WERI-Rb-1 (cell line): ENCODE measurements around the gene ABHD17A.

ENCODE experiments used
- DNase-seq: peaks from one replicate; pipeline ENCODE4 v3.0.0-alpha.2; 2020
- H3K27ac ChIP-seq: fragments of 250-450 bp; sonication (Bioruptor Pico); 2 replicates; pipeline ENCODE4 v1.5.1; 2020; ENCODE audit warnings: mild to moderate bottlenecking, moderate library complexity
- H3K27me3 ChIP-seq: fragments of 250-450 bp; sonication (Bioruptor Pico); 2 replicates; pipeline ENCODE4 v1.5.1; 2021; ENCODE audit warnings: mild to moderate bottlenecking, low read depth, moderate library complexity; ENCODE audit not compliant: insufficient read depth, severe bottlenecking
- H3K36me3 ChIP-seq: fragments of 250-450 bp; sonication (Bioruptor Pico); 2 replicates; pipeline ENCODE4 v1.5.1; 2020; ENCODE audit warnings: mild to moderate bottlenecking, moderate library complexity
- H3K4me3 ChIP-seq: 2 replicates; pipeline ENCODE4 v1.5.1; 2011; ENCODE audit warnings: low read depth, mild to moderate bottlenecking, control low read depth, low read length
- H3K9me3 ChIP-seq: fragments of 250-450 bp; sonication (Bioruptor Pico); 2 replicates; pipeline ENCODE4 v1.5.1; 2021; ENCODE audit warnings: mild to moderate bottlenecking, moderate library complexity; ENCODE audit not compliant: severe bottlenecking
- CTCF ChIP-seq: IDR thresholded peaks from 2 replicates; pipeline ENCODE4 v1.5.1; 2011; ENCODE audit warnings: low read depth, mild to moderate bottlenecking, control low read depth, inconsistent platforms, low read length

Gene ABHD17A

DNA sequence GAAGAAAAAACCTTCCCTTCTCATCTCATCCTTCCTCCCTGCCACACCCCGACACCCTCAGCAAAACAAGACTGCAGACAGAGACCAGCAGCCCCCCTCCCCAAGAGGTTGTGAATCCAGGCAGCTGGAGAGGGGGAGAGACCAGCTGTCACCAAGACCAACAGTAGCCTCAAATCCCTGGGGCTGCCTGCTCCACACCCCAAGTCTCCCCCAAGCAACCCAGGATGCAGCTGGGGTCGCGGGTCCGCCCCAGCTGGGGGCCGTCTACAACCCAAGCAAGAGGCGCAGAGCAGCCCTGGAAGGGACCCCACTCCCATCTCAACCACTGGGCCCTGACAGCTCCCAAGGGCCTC is 29.0 kb downstream of the ABHD17A start:
- DNase-seq: peak; percentile 64
- Histone ChIP-seq H3K4me3 (peak overlapping the region; percentile 42), H3K27ac (peak overlapping the region; percentile 96), H3K9me3 (no peaks in the 10 kb centered on the region), H3K36me3 (peaks cover 7% of the 10 kb centered on the region), H3K27me3 (no peaks in the 10 kb centered on the region)
- no peak for TF ChIP-seq CTCF

GRCh38 chr19:1855828-1856255 is 29.5 kb downstream of the ABHD17A start:
- H3K4me3 ChIP-seq: peak overlapping the region; percentile 42
- peak overlapping the region; percentile 96 for H3K27ac ChIP-seq
- H3K9me3 ChIP-seq: no peaks in the 10 kb centered on the region
- no peak for DNase-seq
- no peak for TF ChIP-seq CTCF
- no peaks in the 10 kb centered on the region for H3K27me3 ChIP-seq
- H3K36me3 ChIP-seq: peaks cover 7% of the 10 kb centered on the region

- H3K27ac ChIP-seq: peak overlapping the region; percentile 96
- peak; percentile 96 for DNase-seq
- no peaks in the 10 kb centered on the region for H3K9me3 ChIP-seq
- H3K36me3 ChIP-seq: peaks cover 7% of the 10 kb centered on the region
- no peaks in the 10 kb centered on the region for H3K27me3 ChIP-seq
- TF ChIP-seq CTCF: peak; percentile 36; the same call in 1 of the 2 replicates
- peak overlapping the region; percentile 53 for H3K4me3 ChIP-seq
These were observed 30.1 kb downstream of the ABHD17A start for GRCh38 chr19:1855040-1855827.

DNA sequence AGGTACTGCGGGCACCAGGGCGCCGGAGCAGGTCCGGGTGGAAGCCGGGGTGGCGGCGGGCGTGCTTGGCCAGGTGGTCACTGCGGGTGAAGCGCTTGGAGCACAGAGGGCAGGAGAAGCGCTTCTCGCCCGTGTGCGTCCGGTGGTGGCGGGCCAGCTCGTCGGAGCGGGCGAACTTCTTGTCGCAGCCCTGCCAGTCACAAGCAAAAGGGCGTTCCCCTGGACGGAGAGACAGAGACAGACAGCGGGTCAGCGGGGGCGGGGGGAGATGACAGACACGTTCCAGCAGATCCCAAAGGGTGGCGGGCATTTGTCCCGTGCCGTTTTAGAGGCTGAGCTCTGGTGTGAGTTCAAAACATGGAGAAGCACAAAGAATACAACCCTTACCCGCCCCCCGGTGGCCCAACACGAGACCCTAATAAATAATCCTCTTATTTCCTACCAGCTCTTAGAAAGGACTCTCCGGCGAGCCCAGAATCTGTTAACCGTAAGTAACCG is 30.7 kb downstream of the ABHD17A start:
- peak overlapping the region; percentile 53 for H3K4me3 ChIP-seq
- peak; percentile 85 for DNase-seq
- peaks cover 7% of the 10 kb centered on the region for H3K36me3 ChIP-seq
- no peaks in the 10 kb centered on the region for H3K9me3 ChIP-seq
- no peak for TF ChIP-seq CTCF
- H3K27me3 ChIP-seq: no peaks in the 10 kb centered on the region
- peak overlapping the region; percentile 96 for H3K27ac ChIP-seq

DNA sequence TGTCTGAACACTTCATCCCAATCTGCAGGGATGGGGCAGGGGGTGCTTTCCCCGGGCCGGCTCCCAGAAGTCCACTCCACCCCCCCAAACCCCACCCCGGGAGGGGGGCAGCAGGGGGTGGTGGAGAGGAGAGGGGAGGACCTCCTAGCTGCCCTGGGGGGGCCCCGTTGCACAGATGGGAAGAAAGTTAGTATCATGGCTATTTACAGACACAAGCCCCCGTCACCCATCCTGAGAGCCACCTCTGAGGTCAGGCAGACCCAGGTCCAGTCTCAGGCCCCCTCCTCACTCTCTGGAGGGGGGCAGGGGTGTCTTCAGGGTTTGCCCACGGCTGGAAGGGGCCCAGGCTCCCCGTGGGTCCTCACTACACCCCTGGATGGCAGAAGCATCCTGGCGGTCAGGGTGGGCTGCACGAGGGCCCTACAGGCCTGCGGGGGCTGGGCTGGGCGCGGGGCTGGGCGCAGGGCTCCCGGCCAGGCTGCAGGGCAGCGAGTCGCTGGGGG is 31.2 kb downstream of the ABHD17A start:
- Histone ChIP-seq H3K4me3 (peak overlapping the region; percentile 53), H3K36me3 (peaks cover 7% of the 10 kb centered on the region), H3K9me3 (no peaks in the 10 kb centered on the region), H3K27ac (peak overlapping the region; percentile 96), H3K27me3 (no peaks in the 10 kb centered on the region)
- TF ChIP-seq CTCF: no peak
- DNase-seq: no peak
